ENCODE data around the gene CDK17. TPM values are rescaled to one million over a fixed set of nuclear protein-coding genes. Genes with fewer than 3 reads are reported as not detected.
A peak's percentile ranks its signal among the peaks of the same experiment; 100 is the strongest.

CDK17 gene
- total RNA-seq, 4 donors from 2014 or later, result 93.5 to 105 (median 102) TPM

GRCh38 chr12:96301732-96302131, 98.5 kb downstream of the CDK17 start:
- intact Hi-C loops (cut with DNase I; ENCODE audit: low total_unique reads), result no loop called here
- Histone ChIP-seq H3K27ac (no peak overlapping the region), H3K27me3 (no peaks in the 10 kb centered on the region)

DNA sequence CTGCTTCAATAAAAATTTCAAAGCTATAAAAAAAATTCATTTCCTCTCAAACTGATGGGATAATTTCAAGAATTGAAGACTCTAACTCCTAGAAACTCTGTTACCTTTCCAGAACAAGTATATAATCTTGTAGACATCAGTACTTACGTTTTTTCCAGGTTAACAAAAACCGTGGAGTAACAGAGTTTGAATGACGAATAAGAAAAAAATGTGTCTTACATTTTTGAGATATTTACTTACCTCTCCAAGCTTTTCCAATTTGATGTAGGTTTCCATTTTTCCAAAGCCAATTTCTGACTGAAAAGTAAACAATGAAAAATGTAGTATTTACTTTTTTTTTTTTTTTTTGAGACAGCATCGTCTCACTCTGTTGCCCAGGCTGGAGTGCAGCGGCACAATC, 100.2 kb downstream of the CDK17 start:
- Histone ChIP-seq H3K4me1 (no peaks in the 10 kb centered on the region), H3K4me3 (no peak overlapping the region), H3K27ac (no peak overlapping the region), H3K36me3 (no peaks in the 10 kb centered on the region), H3K9me3 (no peaks in the 10 kb centered on the region), H3K27me3 (no peaks in the 10 kb centered on the region)
- intact Hi-C loops (cut with DNase I; ENCODE audit: low total_unique reads), result no loop called here
- DNase-seq, result no peak
- no peak for TF ChIP-seq POLR2A (IDR thresholded peaks at IDR 0.05)
- TF ChIP-seq, protein P1, sequence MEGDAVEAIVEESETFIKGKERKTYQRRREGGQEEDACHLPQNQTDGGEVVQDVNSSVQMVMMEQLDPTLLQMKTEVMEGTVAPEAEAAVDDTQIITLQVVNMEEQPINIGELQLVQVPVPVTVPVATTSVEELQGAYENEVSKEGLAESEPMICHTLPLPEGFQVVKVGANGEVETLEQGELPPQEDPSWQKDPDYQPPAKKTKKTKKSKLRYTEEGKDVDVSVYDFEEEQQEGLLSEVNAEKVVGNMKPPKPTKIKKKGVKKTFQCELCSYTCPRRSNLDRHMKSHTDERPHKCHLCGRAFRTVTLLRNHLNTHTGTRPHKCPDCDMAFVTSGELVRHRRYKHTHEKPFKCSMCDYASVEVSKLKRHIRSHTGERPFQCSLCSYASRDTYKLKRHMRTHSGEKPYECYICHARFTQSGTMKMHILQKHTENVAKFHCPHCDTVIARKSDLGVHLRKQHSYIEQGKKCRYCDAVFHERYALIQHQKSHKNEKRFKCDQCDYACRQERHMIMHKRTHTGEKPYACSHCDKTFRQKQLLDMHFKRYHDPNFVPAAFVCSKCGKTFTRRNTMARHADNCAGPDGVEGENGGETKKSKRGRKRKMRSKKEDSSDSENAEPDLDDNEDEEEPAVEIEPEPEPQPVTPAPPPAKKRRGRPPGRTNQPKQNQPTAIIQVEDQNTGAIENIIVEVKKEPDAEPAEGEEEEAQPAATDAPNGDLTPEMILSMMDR (IDR thresholded peaks at IDR 0.05), result no peak

More at GRCh38 chr12:96301732-96302131, 98.5 kb downstream of the CDK17 start:
- no peaks in the 10 kb centered on the region for H3K4me1 ChIP-seq
- TF ChIP-seq, protein P1 (IDR thresholded peaks at IDR 0.05), result no peak
- TF ChIP-seq POLR2A (IDR thresholded peaks at IDR 0.05), result no peak
- no peaks in the 10 kb centered on the region for H3K9me3 ChIP-seq
- no peak for DNase-seq
- no peak overlapping the region for H3K4me3 ChIP-seq
- H3K36me3 ChIP-seq, result no peaks in the 10 kb centered on the region

DNA sequence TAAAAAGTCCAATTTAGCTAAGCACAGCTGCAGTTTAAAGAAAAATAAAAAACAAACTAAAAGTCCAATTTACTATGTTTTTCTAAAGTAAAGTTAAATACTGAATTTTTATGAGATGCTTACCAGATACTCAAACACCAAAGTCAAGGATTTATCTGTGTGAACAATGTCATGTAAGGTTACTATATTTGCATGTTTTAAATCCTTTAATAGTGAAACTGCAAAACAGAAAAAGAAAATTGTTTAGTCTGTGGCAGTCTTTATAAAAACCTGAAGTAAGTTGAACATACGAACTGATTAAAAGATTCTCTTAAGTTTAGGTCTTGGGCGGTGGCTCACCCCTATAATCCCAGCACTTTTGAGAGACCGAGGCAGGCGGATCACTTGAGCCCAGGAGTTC, 102.7 kb downstream of the CDK17 start:
- Histone ChIP-seq H3K27ac (no peak overlapping the region), H3K4me3 (no peak overlapping the region), H3K4me1 (no peaks in the 10 kb centered on the region), H3K9me3 (no peaks in the 10 kb centered on the region), H3K36me3 (no peaks in the 10 kb centered on the region), H3K27me3 (no peaks in the 10 kb centered on the region)
- DNase-seq, result no peak
- intact Hi-C loops (cut with DNase I; ENCODE audit: low total_unique reads), result no loop called here
- no peak for TF ChIP-seq POLR2A (IDR thresholded peaks at IDR 0.05)
- TF ChIP-seq, protein P1 (IDR thresholded peaks at IDR 0.05), result no peak

- Histone ChIP-seq H3K27me3 (no peaks in the 10 kb centered on the region), H3K4me3 (no peak overlapping the region), H3K4me1 (no peaks in the 10 kb centered on the region), H3K36me3 (no peaks in the 10 kb centered on the region), H3K27ac (peak overlapping the region; percentile 7 to 48), H3K9me3 (no peaks in the 10 kb centered on the region)
- no peak for TF ChIP-seq POLR2A (IDR thresholded peaks at IDR 0.05)
- TF ChIP-seq, protein P1 (IDR thresholded peaks at IDR 0.05), result no peak
- intact Hi-C loops (cut with DNase I; ENCODE audit: low total_unique reads), result no loop called here
- no peak for DNase-seq
These were observed 104.6 kb downstream of the CDK17 start for GRCh38 chr12:96295532-96296160.

DNA sequence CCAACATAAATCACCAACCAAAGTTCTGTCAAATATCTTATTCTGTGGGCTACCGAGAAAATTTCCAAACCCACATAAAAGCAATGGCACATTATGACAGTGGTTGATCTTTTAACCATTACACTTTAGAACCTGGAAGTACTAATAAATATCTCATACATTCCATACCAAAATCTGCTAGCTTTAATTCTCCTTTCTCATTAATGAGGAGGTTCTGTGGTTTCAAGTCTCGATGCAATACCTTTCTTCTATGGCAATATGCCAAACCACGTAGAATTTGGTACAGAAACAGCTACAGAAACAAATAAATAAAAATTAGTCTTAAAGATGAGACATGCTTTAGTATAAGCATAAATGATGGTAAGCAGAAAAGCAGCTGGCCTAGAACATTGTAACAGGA, 105.4 kb downstream of the CDK17 start:
- no peaks in the 10 kb centered on the region for H3K9me3 ChIP-seq
- H3K4me1 ChIP-seq, result no peaks in the 10 kb centered on the region
- H3K36me3 ChIP-seq, result no peaks in the 10 kb centered on the region
- no peak for DNase-seq
- no peak overlapping the region for H3K4me3 ChIP-seq
- H3K27me3 ChIP-seq, result no peaks in the 10 kb centered on the region
- intact Hi-C loops (cut with DNase I; ENCODE audit: low total_unique reads), result no loop called here
- TF ChIP-seq POLR2A (IDR thresholded peaks at IDR 0.05), result no peak
- TF ChIP-seq, protein P1 (IDR thresholded peaks at IDR 0.05), result no peak
- peak overlapping the region; percentile 7 to 48 for H3K27ac ChIP-seq

All from uterus (tissue), 4 donors.